H9 (cell line): ENCODE data around the gene NAP1L1. TPM values are rescaled to one million over a fixed set of nuclear protein-coding genes. Genes with fewer than 3 reads are reported as not detected.

Source experiments
- DNase-seq: peaks from one replicate; pipeline ENCODE4 v3.0.0-alpha.2; 2017
- H2AFZ ChIP-seq: one replicate; pipeline ENCODE4 v1.6.1; 2013; ENCODE audit warnings: mild to moderate bottlenecking, low read length, control low read depth, moderate library complexity
- H2AK5ac ChIP-seq: 2 replicates; pipeline ENCODE4 v1.6.1; 2013; ENCODE audit warnings: low read length, control low read depth, mixed read lengths; ENCODE audit not compliant: insufficient read length
- H2BK120ac ChIP-seq: one replicate; pipeline ENCODE4 v1.6.1; 2013; ENCODE audit warnings: low read depth, mild to moderate bottlenecking, low read length, control low read depth, inconsistent platforms; ENCODE audit not compliant: poor library complexity, severe bottlenecking
- H2BK12ac ChIP-seq: 2 replicates; pipeline ENCODE4 v1.6.1; 2013; ENCODE audit warnings: low read length, control low read depth, mixed read lengths, low read depth; ENCODE audit not compliant: insufficient read length
- H2BK15ac ChIP-seq: 2 replicates; pipeline ENCODE4 v1.6.1; 2013; ENCODE audit warnings: low read depth, low read length, control low read depth
- H2BK20ac ChIP-seq: one replicate; pipeline ENCODE4 v1.6.1; 2013; ENCODE audit warnings: low read depth, mild to moderate bottlenecking, low read length, control low read depth, inconsistent platforms; ENCODE audit not compliant: poor library complexity, severe bottlenecking
- H2BK5ac ChIP-seq: 2 replicates; pipeline ENCODE4 v1.6.1; 2013; ENCODE audit warnings: low read length, control low read depth, mixed read lengths; ENCODE audit not compliant: insufficient read length
- H3K14ac ChIP-seq: 2 replicates; pipeline ENCODE4 v1.6.1; 2013; ENCODE audit warnings: low read length, control low read depth; ENCODE audit not compliant: insufficient read depth
- H3K18ac ChIP-seq: 2 replicates; pipeline ENCODE4 v1.6.1; 2013; ENCODE audit warnings: low read depth, mild to moderate bottlenecking, mixed read lengths, low read length, control low read depth; ENCODE audit not compliant: insufficient read length
- H3K23ac ChIP-seq: 2 replicates; pipeline ENCODE4 v1.6.1; 2013; ENCODE audit warnings: low read length, control low read depth, mixed read lengths, low read depth; ENCODE audit not compliant: insufficient read length
- H3K23me2 ChIP-seq: 2 replicates; pipeline ENCODE4 v1.6.1; 2013; ENCODE audit warnings: low read depth, mild to moderate bottlenecking, mixed read lengths, low read length, control low read depth; ENCODE audit not compliant: insufficient read length, poor library complexity, severe bottlenecking
- H3K27ac ChIP-seq: 2 replicates; pipeline ENCODE4 v1.5.1; 2013; ENCODE audit warnings: low read length, control low read depth, mixed read lengths, low read depth; ENCODE audit not compliant: insufficient read length
- H3K27me3 ChIP-seq: 2 replicates; pipeline ENCODE4 v1.6.1; 2013; ENCODE audit warnings: low read length, control low read depth, inconsistent platforms; ENCODE audit not compliant: insufficient read depth
- H3K4ac ChIP-seq: 2 replicates; pipeline ENCODE4 v1.6.1; 2013; ENCODE audit warnings: low read depth, mild to moderate bottlenecking, control low read depth, inconsistent platforms, low read length, moderate library complexity
- H3K4me1 ChIP-seq: 2 replicates; pipeline ENCODE4 v1.6.1; 2013; ENCODE audit warnings: low read length, control low read depth, inconsistent platforms; ENCODE audit not compliant: insufficient read depth
- H3K4me2 ChIP-seq: 2 replicates; pipeline ENCODE4 v1.6.1; 2013; ENCODE audit warnings: low read length, control low read depth, mixed read lengths; ENCODE audit not compliant: insufficient read length, insufficient read depth
- H3K56ac ChIP-seq: 2 replicates; pipeline ENCODE4 v1.6.1; 2013; ENCODE audit warnings: low read depth, mild to moderate bottlenecking, mixed read lengths, low read length, control low read depth; ENCODE audit not compliant: insufficient read length
- H3K79me1 ChIP-seq: 2 replicates; pipeline ENCODE4 v1.6.1; 2013; ENCODE audit warnings: low read depth, mild to moderate bottlenecking, moderate library complexity, low read length, control low read depth, inconsistent platforms; ENCODE audit not compliant: insufficient read depth, poor library complexity, severe bottlenecking
- H3K79me2 ChIP-seq: 2 replicates; pipeline ENCODE4 v1.6.1; 2013; ENCODE audit warnings: low read length, control low read depth, inconsistent platforms; ENCODE audit not compliant: insufficient read depth
- H3K9ac ChIP-seq: 2 replicates; pipeline ENCODE4 v1.6.1; 2013; ENCODE audit warnings: low read length, control low read depth, mixed read lengths; ENCODE audit not compliant: insufficient read length; ENCODE audit errors: extremely low read depth
- H3K9me3 ChIP-seq: one replicate; pipeline ENCODE4 v1.6.1; 2013; ENCODE audit warnings: low read depth, low read length, inconsistent platforms; ENCODE audit not compliant: control insufficient read depth
- H3T11ph ChIP-seq: one replicate; pipeline ENCODE4 v1.6.1; 2013; ENCODE audit warnings: mild to moderate bottlenecking, low read length, control low read depth, inconsistent platforms
- H4K20me1 ChIP-seq: one replicate; pipeline ENCODE4 v1.6.1; 2013; ENCODE audit not compliant: control insufficient read depth, insufficient read length, insufficient read depth
- H4K5ac ChIP-seq: 2 replicates; pipeline ENCODE4 v1.6.1; 2013; ENCODE audit warnings: low read depth, mild to moderate bottlenecking, mixed read lengths, low read length, control low read depth; ENCODE audit not compliant: insufficient read length
- H4K8ac ChIP-seq: replicated peaks from 2 replicates; pipeline ENCODE4 v1.6.1; 2013; ENCODE audit warnings: low read length, control low read depth, mixed read lengths, low read depth; ENCODE audit not compliant: insufficient read length
- H4K91ac ChIP-seq: 2 replicates; pipeline ENCODE4 v1.6.1; 2013; ENCODE audit warnings: low read depth, mild to moderate bottlenecking, moderate library complexity, mixed read lengths, low read length, control low read depth; ENCODE audit not compliant: insufficient read length
- H3K27ac Mint-ChIP-seq, 3 experiments: 2 replicates in 2 of 3; 3 replicates in 1 of 3; pipeline ENCODE4 v1.8.0; 2020 to 2021; ENCODE audit warnings: mixed read lengths in 3 of 3, mild to moderate bottlenecking in 1 of 3, moderate library complexity in 1 of 3
- H3K27me3 Mint-ChIP-seq: 2 replicates; pipeline ENCODE4 v1.8.0; 2021; ENCODE audit warnings: low read depth, mild to moderate bottlenecking, moderate library complexity, mixed read lengths
- H3K36me3 Mint-ChIP-seq, 3 experiments: 2 replicates in 2 of 3; 3 replicates in 1 of 3; pipeline ENCODE4 v1.8.0; 2020 to 2021; ENCODE audit warnings: low read depth in 3 of 3, mixed read lengths in 3 of 3; ENCODE audit not compliant: insufficient read depth in 1 of 3
- H3K4me1 Mint-ChIP-seq, 2 experiments: 2 replicates each; pipeline ENCODE4 v1.8.0; 2020; ENCODE audit warnings: mixed read lengths in 2 of 2
- H3K4me3 Mint-ChIP-seq, 2 experiments: 2 replicates in 1 of 2; 3 replicates in 1 of 2; pipeline ENCODE4 v1.8.0; 2020 to 2021; ENCODE audit warnings: mild to moderate bottlenecking in 2 of 2, mixed read lengths in 2 of 2, moderate library complexity in 1 of 2
- H3K9me3 Mint-ChIP-seq, 2 experiments: 2 replicates in 1 of 2; 3 replicates in 1 of 2; pipeline ENCODE4 v1.8.0; 2020; ENCODE audit warnings: mild to moderate bottlenecking in 2 of 2, mixed read lengths in 2 of 2, moderate library complexity in 1 of 2
- CTCF ChIP-seq: fragments of 200-600 bp; sonication (generic); conservative IDR thresholded peaks from 3 replicates; pipeline ENCODE4 v1.8.0; 2021; ENCODE audit warnings: antibody characterized with exemption, mild to moderate bottlenecking
- WGBS: extraction: QIAGEN DNeasy Blood & Tissue Kit; methylation state at CpG from one replicate; pipeline ENCODE4 v1.1.7; 2013; ENCODE audit warnings: missing lambda C conversion rate, low lambda C conversion rate, mixed read lengths; ENCODE audit not compliant: insufficient read length; ENCODE audit errors: extremely low coverage; 5-methylcytosine and 5-hydroxymethylcytosine counted together
- total RNA-seq: library from RNA; stranded (reverse); gene quantifications from 2 replicates; pipeline ENCODE4 v1.2.1, GENCODE V29; 2021

NAP1L1 gene
- total RNA-seq, 1 experiment from 2014 or later = 1,012 TPM

- no peak overlapping the region for H4K8ac ChIP-seq
- no peak overlapping the region for H4K5ac ChIP-seq
- no peak overlapping the region for H2BK5ac ChIP-seq
- H2AK5ac ChIP-seq = no peak overlapping the region
- H3K79me2 ChIP-seq = no peaks in the 10 kb centered on the region
- H2BK15ac ChIP-seq = no peak overlapping the region
- Mint-ChIP-seq H3K4me3 (no peak overlapping the region), H3K9me3 (no peaks in the 10 kb centered on the region), H3K27ac (no peak overlapping the region), H3K36me3 (no peaks in the 10 kb centered on the region), H3K27me3 (peaks cover 2% of the 10 kb centered on the region; the same call in 1 of the 2 replicates), H3K4me1 (peaks cover 26 to 35% of the 10 kb centered on the region in 2 experiments)
- no peak overlapping the region for H3K4ac ChIP-seq
- H3K27me3 ChIP-seq = no peaks in the 10 kb centered on the region
- DNase-seq = no peak
- no peak for TF ChIP-seq CTCF
- H3K79me1 ChIP-seq = no peaks in the 10 kb centered on the region
- H3K9ac ChIP-seq = no peak overlapping the region
- no peak overlapping the region for H2BK20ac ChIP-seq
- no peak overlapping the region for H2AFZ ChIP-seq
- WGBS = no CpG with 5 or more reads among the region's 4 CpGs
- H3K56ac ChIP-seq = no peak overlapping the region
- H3T11ph ChIP-seq = no peak overlapping the region
- no peak overlapping the region for H3K14ac ChIP-seq
- H3K9me3 ChIP-seq = no peaks in the 10 kb centered on the region
- no peaks in the 10 kb centered on the region for H4K20me1 ChIP-seq
- no peak overlapping the region for H2BK12ac ChIP-seq
- H2BK120ac ChIP-seq = no peak overlapping the region
- no peak overlapping the region for H3K4me2 ChIP-seq
- H4K91ac ChIP-seq = no peak overlapping the region
- H3K27ac ChIP-seq = no peak overlapping the region
- H3K4me1 ChIP-seq = peaks cover 2% of the 10 kb centered on the region; the same call in 1 of the 2 replicates
- H3K23ac ChIP-seq = no peak overlapping the region
- H3K23me2 ChIP-seq = no peaks in the 10 kb centered on the region
- no peak overlapping the region for H3K18ac ChIP-seq
Observed at GRCh38 chr12:76012644-76013043, 71.8 kb downstream of the NAP1L1 start.
